HG02938 (cell line): ENCODE measurements around the gene ENTREP3.
A peak's percentile ranks its signal among the peaks of the same experiment; 100 is the strongest.

Experiments used
- ATAC-seq: cut with Tn5 transposase; IDR thresholded peaks from one replicate; pipeline ENCODE4 v1.9.1; 2021; ENCODE audit warnings: mild to moderate bottlenecking, moderate library complexity; ENCODE audit not compliant: unreplicated experiment

Gene ENTREP3

GRCh38 chr1:155279268-155279667 lies 24.0 kb upstream of the ENTREP3 start:
- no peak for ATAC-seq

GRCh38 chr1:155278689-155279160 lies 23.4 kb upstream of the ENTREP3 start:
- no peak for ATAC-seq

- ATAC-seq, result no peak
Measured at GRCh38 chr1:155277902-155278688, 22.8 kb upstream of the ENTREP3 start.

GRCh38 chr1:155277070-155277901 lies 22.0 kb upstream of the ENTREP3 start, which contains the start of gene HCN3:
HCN3 (plus strand) TSS chr1:155277463; CDS start chr1:155277591, 128 bp downstream.
- ATAC-seq, result peak; percentile 48

GRCh38 chr1:155273343-155274245 lies 18.3 kb upstream of the ENTREP3 start, which contains the start of gene CLK2:
CLK2 (minus strand) TSS chr1:155273504; CDS start chr1:155270977, 2,527 bp downstream.
- peak; percentile 76 for ATAC-seq

- peak; percentile 40 for ATAC-seq
Measured at GRCh38 chr1:155272466-155273342, 17.4 kb upstream of the ENTREP3 start.

- no peak for ATAC-seq
Measured at GRCh38 chr1:155269381-155269780, 14.1 kb upstream of the ENTREP3 start.

GRCh38 chr1:155268630-155269029 lies 13.3 kb upstream of the ENTREP3 start:
- ATAC-seq, result no peak

GRCh38 chr1:155267373-155267772 lies 12.1 kb upstream of the ENTREP3 start:
- no peak for ATAC-seq

- no peak for ATAC-seq
Measured at GRCh38 chr1:155266553-155266952, 11.3 kb upstream of the ENTREP3 start.

GRCh38 chr1:155263067-155263466 lies 7.8 kb upstream of the ENTREP3 start:
- no peak for ATAC-seq

- ATAC-seq, result peak; percentile 92
Measured at GRCh38 chr1:155261852-155262673, 6.8 kb upstream of the ENTREP3 start, which contains the start of gene SCAMP3. SCAMP3 (minus strand) TSS chr1:155262360; CDS start chr1:155262151, 209 bp downstream.

- peak; percentile 20 for ATAC-seq
Measured at GRCh38 chr1:155261493-155261851, 6.2 kb upstream of the ENTREP3 start.

GRCh38 chr1:155260276-155260675 lies 5.0 kb upstream of the ENTREP3 start:
- no peak for ATAC-seq

GRCh38 chr1:155256058-155256852 lies 972 bp upstream of the ENTREP3 start:
- ATAC-seq, result no peak

GRCh38 chr1:155254714-155255242 lies 505 bp downstream of the ENTREP3 start:
- no peak for ATAC-seq

GRCh38 chr1:155254228-155254713 lies 1.0 kb downstream of the ENTREP3 start:
- ATAC-seq, result no peak
